Breast epithelium (tissue), 4 donors: ENCODE results near the gene TBX15. TPM values are rescaled to one million over a fixed set of nuclear protein-coding genes. Genes with fewer than 3 reads are reported as not detected.

ENCODE experiments used
- DNase-seq, 2 donors: peaks; one replicate each; pipeline ENCODE4 v3.0.0-alpha.2; 2019; ENCODE audit warnings: low spot score in 2 of 2
- H3K27ac ChIP-seq, 2 donors: fragments of 200-600 bp; sonication (generic) in 1 of 2; one replicate each; pipeline ENCODE4 v1.5.1; 2016 to 2019; ENCODE audit warnings: mild to moderate bottlenecking in 1 of 2
- H3K27me3 ChIP-seq, 2 donors: fragments of 200-600 bp; sonication (generic) in 1 of 2; one replicate each; pipeline versions ENCODE4 v1.5.1 to v1.6.0; 2017 to 2019; ENCODE audit warnings: control low read depth in 1 of 2, mild to moderate bottlenecking in 1 of 2
- H3K36me3 ChIP-seq: fragments of 200-600 bp; one replicate; pipeline ENCODE4 v1.5.1; 2019
- H3K4me1 ChIP-seq, 2 donors: fragments of 200-600 bp; sonication (generic); one replicate each; pipeline ENCODE4 v1.5.1; 2016 to 2019; ENCODE audit warnings: control low read depth in 1 of 2
- H3K4me3 ChIP-seq, 3 donors: fragments of 200-600 bp; sonication (generic); 1 replicate in 2 of 3; 2 replicates in 1 of 3; pipeline ENCODE4 v1.5.1; 2016 to 2019; ENCODE audit warnings: mild to moderate bottlenecking in 3 of 3, moderate library complexity in 2 of 3
- H3K9me3 ChIP-seq, 2 donors: fragments of 200-600 bp; sonication (generic) in 1 of 2; one replicate each; pipeline ENCODE4 v1.5.1; 2016 to 2019; ENCODE audit warnings: control low read depth in 1 of 2
- CTCF ChIP-seq, 3 donors: fragments of 450-650 bp; IDR thresholded peaks; one replicate each; pipeline ENCODE4 v1.5.1; 2016 to 2017; ENCODE audit warnings: antibody characterized with exemption in 3 of 3, mild to moderate bottlenecking in 3 of 3, moderate library complexity in 3 of 3
- POLR2A ChIP-seq: fragments of 450-650 bp; IDR thresholded peaks from one replicate; pipeline ENCODE4 v1.6.1; 2016; ENCODE audit warnings: antibody characterized with exemption, mild to moderate bottlenecking, moderate library complexity
- POLR2AphosphoS5 ChIP-seq, 3 donors: sonication (generic); formaldehyde crosslinking; IDR thresholded peaks; one replicate each; pipeline ENCODE4 v1.6.1; 2017; ENCODE audit warnings: antibody characterized with exemption in 3 of 3
- intact Hi-C: fragments of 100-400 bp; cut with DNase I; formaldehyde crosslinking; loops from one replicate; pipeline ENCODE4 v1.15.1; 2023; ENCODE audit warnings: low total_unique reads
- total RNA-seq, 3 donors: library from RNA; depleted of rRNA; stranded (reverse); fragments of >200 nt; gene quantifications; one replicate each; pipeline ENCODE4 v1.1.0, GENCODE V29; 2016

Gene TBX15
- total RNA-seq, 3 donors from 2014 or later = 5.9 to 60.0 (median 34.1) TPM

- Histone ChIP-seq H3K27me3 (peaks cover 3 to 36% of the 10 kb centered on the region in 2 donors), H3K9me3 (peaks cover 0 to 13% of the 10 kb centered on the region in 2 donors), H3K36me3 (no peaks in the 10 kb centered on the region), H3K4me1 (peaks cover 4 to 6% of the 10 kb centered on the region in 2 donors), H3K4me3 (no peak overlapping the region), H3K27ac (no peak overlapping the region)
- intact Hi-C loops = no loop called here
- DNase-seq = no peak
- TF ChIP-seq POLR2A = no peak
- TF ChIP-seq CTCF (IDR thresholded peaks at IDR 0.05) = no peak
- TF ChIP-seq POLR2AphosphoS5 (IDR thresholded peaks at IDR 0.05) = no peak
Measured at GRCh38 chr1:119009312-119009655, 21.1 kb upstream of the TBX15 start.

DNA sequence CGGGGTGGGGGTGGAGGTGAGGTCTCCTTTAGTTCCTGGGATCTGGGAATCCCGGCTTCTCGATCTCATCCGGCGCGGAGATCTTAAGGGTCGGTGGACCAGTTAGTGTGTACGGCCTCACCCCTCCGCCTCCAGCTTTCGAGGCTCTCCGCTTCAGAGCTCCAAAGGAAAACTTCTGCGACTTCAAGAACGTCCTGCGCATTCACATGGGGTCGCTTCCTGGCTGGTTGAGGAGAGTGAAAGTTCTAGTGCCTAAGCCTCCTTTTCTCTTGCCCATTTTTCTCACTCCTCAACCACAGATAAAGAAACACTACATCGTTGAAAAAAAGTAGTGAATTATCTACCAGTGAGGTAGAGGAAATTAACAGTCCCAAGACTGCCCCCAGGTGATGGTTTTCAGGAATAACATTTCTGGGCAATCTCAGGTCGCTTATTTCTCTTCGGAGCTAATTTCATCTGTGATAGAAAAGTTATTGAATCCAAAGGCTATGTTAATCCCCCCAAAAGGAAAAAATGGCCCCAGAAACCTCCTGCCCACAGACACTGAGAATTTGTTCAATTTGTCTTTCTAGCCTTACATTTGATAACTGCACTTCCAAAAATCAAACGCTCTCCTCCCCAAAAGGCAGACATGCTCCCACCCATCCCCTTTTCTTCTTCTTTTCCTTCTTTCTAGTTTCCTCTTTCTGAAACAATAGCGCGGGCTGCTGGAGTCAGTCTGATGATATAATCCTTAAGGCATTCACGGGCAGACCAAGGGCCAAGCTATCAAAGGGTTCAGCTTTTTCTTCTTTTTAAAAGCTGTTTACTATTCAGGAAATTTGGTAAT lies 20.6 kb upstream of the TBX15 start:
- H3K27ac ChIP-seq = peak overlapping the region; percentile 69 to 73
- peak overlapping the region; percentile 14 to 61 (median 40) for H3K4me3 ChIP-seq
- no peak for DNase-seq
- peak; percentile 44 to 74 (median 49) for TF ChIP-seq CTCF (IDR thresholded peaks at IDR 0.05)
- no peak for TF ChIP-seq POLR2A
- H3K36me3 ChIP-seq = no peaks in the 10 kb centered on the region
- H3K9me3 ChIP-seq = peaks cover 0 to 13% of the 10 kb centered on the region in 2 donors
- peaks cover 3 to 40% of the 10 kb centered on the region in 2 donors for H3K27me3 ChIP-seq
- intact Hi-C loops = no loop called here
- peaks cover 4 to 6% of the 10 kb centered on the region in 2 donors for H3K4me1 ChIP-seq

DNA sequence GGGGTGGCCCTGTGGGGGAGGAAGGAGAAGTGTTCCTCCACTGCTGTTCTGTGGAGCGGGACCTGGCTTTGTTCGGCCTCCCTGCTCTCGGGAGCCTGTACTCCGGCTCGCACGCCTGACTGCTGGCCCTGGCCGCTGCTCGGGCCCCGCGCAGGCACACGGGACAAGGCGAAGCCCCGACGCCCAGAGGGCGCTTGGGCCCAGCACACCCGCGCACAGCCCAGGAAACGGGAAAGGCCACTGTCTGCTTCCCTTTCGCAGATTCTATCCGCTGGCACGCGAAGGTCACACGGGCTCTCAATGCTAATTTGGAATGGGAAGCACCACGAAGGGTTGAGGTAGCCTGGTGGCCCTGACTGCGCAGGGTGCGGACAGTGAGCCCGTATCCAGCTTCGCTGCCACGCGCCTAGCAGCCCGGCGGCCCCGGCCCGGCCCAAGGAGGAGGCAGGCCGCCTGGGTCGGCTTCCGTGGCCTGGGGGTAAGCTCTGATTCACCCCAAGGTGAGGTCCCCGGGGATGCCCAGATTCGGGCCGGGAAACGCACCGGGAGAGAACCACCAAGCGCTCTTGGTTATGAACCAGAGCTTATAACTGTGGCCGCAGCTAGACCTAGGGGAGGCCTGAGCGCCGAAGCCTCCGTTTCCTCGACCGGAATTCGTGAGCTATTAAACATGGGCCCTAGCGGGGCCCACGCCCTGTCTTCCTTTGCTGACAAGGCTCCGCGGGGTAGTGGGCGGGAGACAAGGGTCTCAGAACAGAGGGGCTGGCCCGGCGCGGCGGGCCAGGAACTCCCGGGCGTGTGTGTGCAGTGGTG lies 19.7 kb upstream of the TBX15 start:
- peak overlapping the region; percentile 69 to 73 for H3K27ac ChIP-seq
- H3K27me3 ChIP-seq = peaks cover 3 to 48% of the 10 kb centered on the region in 2 donors

DNA sequence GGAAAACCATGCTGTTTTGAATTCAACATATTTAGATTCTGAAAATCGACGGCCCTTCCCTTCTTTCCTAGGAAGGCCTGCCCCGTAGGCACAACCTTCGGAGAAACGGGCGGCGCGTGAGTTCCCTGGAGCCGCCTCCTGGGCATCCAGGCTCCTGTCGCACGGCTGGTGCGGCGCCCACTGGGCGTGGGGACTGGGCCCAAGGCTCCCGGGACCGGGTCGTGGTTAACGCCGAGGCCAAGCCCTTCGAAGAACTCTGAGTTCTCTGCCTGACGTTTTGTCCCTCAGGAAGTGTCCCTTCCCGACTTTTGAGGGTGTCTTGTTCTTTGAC lies 19.2 kb upstream of the TBX15 start:
- intact Hi-C loops = no loop called here
- peaks cover 3 to 51% of the 10 kb centered on the region in 2 donors for H3K27me3 ChIP-seq
- peak overlapping the region in 1 of 3 donors; percentile 61 for H3K4me3 ChIP-seq
- no peak for DNase-seq
- no peak overlapping the region for H3K27ac ChIP-seq
- peaks cover 0 to 13% of the 10 kb centered on the region in 2 donors for H3K9me3 ChIP-seq
- no peaks in the 10 kb centered on the region for H3K36me3 ChIP-seq
- TF ChIP-seq POLR2A (no peak), CTCF (IDR thresholded peaks at IDR 0.05) (no peak), POLR2AphosphoS5 (IDR thresholded peaks at IDR 0.05) (no peak)
- H3K4me1 ChIP-seq = peaks cover 4 to 6% of the 10 kb centered on the region in 2 donors

More for the DNA sequence above, 19.7 kb upstream of the TBX15 start:
- H3K9me3 ChIP-seq = peaks cover 0 to 13% of the 10 kb centered on the region in 2 donors
- no peak for DNase-seq
- no peak for TF ChIP-seq CTCF (IDR thresholded peaks at IDR 0.05)
- no peak for TF ChIP-seq POLR2A
- no peak for TF ChIP-seq POLR2AphosphoS5 (IDR thresholded peaks at IDR 0.05)
- intact Hi-C loops = no loop called here
- H3K4me1 ChIP-seq = peaks cover 4 to 6% of the 10 kb centered on the region in 2 donors
- peak overlapping the region; percentile 14 to 61 (median 40) for H3K4me3 ChIP-seq
- H3K36me3 ChIP-seq = no peaks in the 10 kb centered on the region
